K562 treated with DMSO at 1 percent for 12 hours (cell line): Measurements from ENCODE around the gene RELB. TPM values are rescaled to one million over a fixed set of nuclear protein-coding genes. Genes with fewer than 3 reads are reported as not detected.

Experiments used
- total RNA-seq: library from RNA; unstranded; fragments of 300-600 nt; gene quantifications from 2 replicates; pipeline ENCODE4 v1.2.3, GENCODE V29; 2022; ENCODE audit not compliant: insufficient read depth

RELB gene
- total RNA-seq: 12.8 and 15.2 TPM in 2 replicates

GRCh38 chr19:45001087-45001739, at the start of gene RELB:
RELB (plus strand) TSS chr19:45001464; CDS start chr19:45001580, 116 bp downstream.

GRCh38 chr19:44954649-44955504, 46.4 kb upstream of the RELB start, which contains the start of gene CLPTM1:
CLPTM1 (plus strand) TSS chr19:44955380; CDS start chr19:44955396, 16 bp downstream.

GRCh38 chr19:45038931-45039893, 37.9 kb downstream of the RELB start, which contains the start of gene CLASRP:
CLASRP (plus strand) TSS chr19:45039045; CDS start chr19:45040213, 1,168 bp downstream.

DNA sequence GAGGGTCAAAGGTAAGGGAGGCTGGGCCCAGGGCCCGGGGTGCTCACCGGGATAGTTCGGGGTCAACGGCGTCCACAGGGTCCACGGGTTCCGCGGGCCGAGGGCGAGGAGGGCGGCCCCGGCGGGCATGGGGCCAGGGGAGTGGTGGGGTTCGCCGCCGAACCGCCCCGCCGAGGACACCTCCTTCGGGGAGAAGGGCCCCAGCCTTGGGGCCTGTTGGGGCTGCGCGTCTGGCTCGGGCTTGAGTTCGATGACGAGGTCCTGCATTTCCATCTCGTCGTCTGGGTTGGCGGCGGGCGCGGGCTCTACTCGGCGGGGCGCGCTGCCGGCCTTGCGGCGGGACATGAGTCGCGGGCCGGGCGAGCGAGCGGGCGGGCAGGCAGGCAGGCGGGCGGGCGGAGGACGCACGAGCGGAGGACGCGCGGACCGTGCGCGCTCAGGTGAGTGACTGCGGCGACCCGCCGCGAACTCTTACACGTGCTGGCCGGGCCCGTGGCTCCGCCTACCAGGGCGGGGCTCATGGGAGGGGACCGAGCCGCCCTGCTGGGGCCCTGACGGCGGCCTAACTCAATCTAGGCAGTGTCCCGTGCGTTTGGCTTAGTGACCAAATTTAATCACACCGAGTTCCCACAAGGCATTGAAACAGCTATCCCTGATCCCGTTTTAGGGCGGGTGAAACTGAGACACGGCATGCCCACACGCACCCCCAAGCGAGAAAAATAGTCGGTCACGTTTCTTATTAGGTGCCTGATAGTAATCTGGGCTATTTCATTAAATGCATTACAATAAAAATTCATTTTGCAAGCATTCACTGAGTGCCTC, 75.0 kb downstream of the RELB start, which contains the start of gene ZNF296:
ZNF296 (minus strand) TSS at position 450 of the 822 bp plus-strand sequence; CDS start at position 345, 105 bp downstream.

GRCh38 chr19:45079063-45079910, 78.0 kb downstream of the RELB start, which contains the start of gene GEMIN7:
GEMIN7 (plus strand) TSS chr19:45079260; CDS start chr19:45090115, 10,855 bp downstream.

Other genes with a start within 250 kb of the RELB start
- gene CBLC, start 223.6 kb upstream of the RELB start, total RNA-seq: not detected in 2 replicates
- gene BCAM, start 192.4 kb upstream of the RELB start, total RNA-seq: 2.7 and 6.7 TPM in 2 replicates
- 80.1 and 110 TPM in 2 replicates for gene NECTIN2, start 155.2 kb upstream of the RELB start, total RNA-seq
- gene TOMM40, start 110.2 kb upstream of the RELB start, total RNA-seq: 89.4 and 92.1 TPM in 2 replicates
- gene APOE, start 95.7 kb upstream of the RELB start, total RNA-seq: 886 and 1,766 TPM in 2 replicates
- 862 and 1,208 TPM in 2 replicates for gene APOC1, start 86.9 kb upstream of the RELB start, total RNA-seq
- not detected in 2 replicates for gene APOC4, start 59.2 kb upstream of the RELB start, total RNA-seq
- not detected in 2 replicates for gene APOC2, start 55.4 kb upstream of the RELB start, total RNA-seq
- gene CLPTM1, start 46.1 kb upstream of the RELB start, total RNA-seq: 66.2 and 105 TPM in 2 replicates
- gene CLASRP, start 37.6 kb downstream of the RELB start, total RNA-seq: 30.7 and 41.2 TPM in 2 replicates
- 4.0 and 6.2 TPM in 2 replicates for gene ZNF296, start 75.0 kb downstream of the RELB start, total RNA-seq
- 39.3 and 48.7 TPM in 2 replicates for gene GEMIN7, start 77.8 kb downstream of the RELB start, total RNA-seq
- gene PPP1R37, start 91.7 kb downstream of the RELB start, total RNA-seq: 14.3 and 29.4 TPM in 2 replicates
- 0.25 and 0.73 TPM in 2 replicates for gene NKPD1, start 159.5 kb downstream of the RELB start, total RNA-seq
- 64.4 and 117 TPM in 2 replicates for gene TRAPPC6A, start 176.8 kb downstream of the RELB start, total RNA-seq
- gene BLOC1S3, start 177.3 kb downstream of the RELB start, total RNA-seq: 25.7 and 29.9 TPM in 2 replicates
- gene EXOC3L2, start 243.9 kb downstream of the RELB start, total RNA-seq: 16.3 and 18.8 TPM in 2 replicates
- 17.2 and 27.0 TPM in 2 replicates for gene MARK4, start 249.8 kb downstream of the RELB start, total RNA-seq